ENCODE results near the gene POLR1E.

- TF ChIP-seq POLR2A (IDR thresholded peaks at IDR 0.05; ENCODE audit: low read depth, low read length) (no peak), SPI1 (IDR thresholded peaks at IDR 0.05; ENCODE audit: low read depth, low read length) (no peak), POLR2AphosphoS5 (IDR thresholded peaks at IDR 0.05; ENCODE audit: low read depth, low read length) (no peak)
Measured at GRCh38 chr9:37443566-37443965, 42.2 kb upstream of the POLR1E start.

Data from GM12891 (cell line).